Smooth muscle cell (in vitro differentiated cells): ENCODE data around the gene CAMTA1. TPM values are rescaled to one million over a fixed set of nuclear protein-coding genes. Genes with fewer than 3 reads are reported as not detected.

Experiments
- DNase-seq: peaks from one replicate; lab custom pipeline; 2025; ENCODE audit not compliant: unreplicated experiment; lab: John Stamatoyannopoulos, UW
- H2AFZ ChIP-seq: fragments of 200-600 bp; sonication (generic); 2 replicates; pipeline ENCODE4 v1.6.0; 2016; ENCODE audit warnings: antibody characterized with exemption, low read depth, mild to moderate bottlenecking
- H3F3A ChIP-seq: fragments of 200-600 bp; sonication (generic); 2 replicates; pipeline ENCODE4 v1.6.0; 2017; ENCODE audit warnings: antibody characterized with exemption, low read depth
- H3K27ac ChIP-seq: fragments of 200-600 bp; sonication (generic); 2 replicates; pipeline ENCODE4 v1.5.1; 2016; ENCODE audit warnings: low read depth, mild to moderate bottlenecking
- H3K27me3 ChIP-seq: fragments of 200-600 bp; sonication (generic); 2 replicates; pipeline ENCODE4 v1.6.1; 2016; ENCODE audit warnings: low read depth, mild to moderate bottlenecking
- H3K36me3 ChIP-seq: fragments of 200-600 bp; sonication (generic); 2 replicates; pipeline ENCODE4 v1.5.1; 2016; ENCODE audit warnings: low read depth
- H3K4me1 ChIP-seq: fragments of 200-600 bp; sonication (generic); 2 replicates; pipeline ENCODE4 v1.5.1; 2016; ENCODE audit warnings: low read depth
- H3K4me2 ChIP-seq: fragments of 200-600 bp; sonication (generic); 2 replicates; pipeline ENCODE4 v1.6.0; 2016; ENCODE audit warnings: mild to moderate bottlenecking
- H3K4me3 ChIP-seq: fragments of 200-600 bp; sonication (generic); 2 replicates; pipeline ENCODE4 v1.5.1; 2016; ENCODE audit warnings: mild to moderate bottlenecking
- H3K79me2 ChIP-seq: fragments of 200-600 bp; sonication (generic); 2 replicates; pipeline ENCODE4 v1.6.0; 2016; ENCODE audit warnings: low read depth, mild to moderate bottlenecking
- H3K9ac ChIP-seq: fragments of 200-600 bp; sonication (generic); 2 replicates; pipeline ENCODE4 v1.6.0; 2016; ENCODE audit warnings: low read depth
- H3K9me3 ChIP-seq: fragments of 200-600 bp; sonication (generic); replicated peaks from 2 replicates; pipeline ENCODE4 v1.5.1; 2016; ENCODE audit warnings: low read depth
- H4K20me1 ChIP-seq: fragments of 200-600 bp; sonication (generic); 2 replicates; pipeline ENCODE4 v1.6.0; 2016; ENCODE audit warnings: low read depth
- CTCF ChIP-seq: fragments of 200-600 bp; sonication (generic); IDR thresholded peaks from 2 replicates; pipeline ENCODE4 v1.5.1; 2017; ENCODE audit warnings: borderline replicate concordance, mild to moderate bottlenecking, antibody characterized with exemption; ENCODE audit not compliant: insufficient read depth, poor library complexity, severe bottlenecking
- WGBS: methylation state at CpG from one replicate; pipeline ENCODE4 v1.1.7; 2016; ENCODE audit warnings: low lambda C conversion rate; 5-methylcytosine and 5-hydroxymethylcytosine counted together
- polyA plus RNA-seq: library from polyadenylated mRNA; unstranded; fragments of >200 nt; fragmentation: Nextera tagmentation; extraction: Ambion mirVana; gene quantifications from 2 replicates; pipeline ENCODE4 v1.2.1, GENCODE V29; 2016
- total RNA-seq: library from RNA; depleted of rRNA; stranded (reverse); fragments of >200 nt; gene quantifications from 2 replicates; pipeline ENCODE4 v1.2.3, GENCODE V29; 2014

CAMTA1 gene
- total and polyA plus RNA-seq, 2 experiments from 2014 or later: 139 to 145 TPM

- Histone ChIP-seq H3K4me2 (no peak overlapping the region), H3F3A (no peaks in the 10 kb centered on the region), H3K9ac (no peak overlapping the region), H3K4me1 (no peaks in the 10 kb centered on the region), H3K36me3 (no peaks in the 10 kb centered on the region), H3K27ac (no peak overlapping the region), H3K79me2 (no peaks in the 10 kb centered on the region), H3K9me3 (no peaks in the 10 kb centered on the region), H3K27me3 (no peaks in the 10 kb centered on the region), H4K20me1 (no peaks in the 10 kb centered on the region), H3K4me3 (no peak overlapping the region), H2AFZ (no peak overlapping the region)
- DNase-seq: no peak
- WGBS: 84% methylated on average over 8 of the region's 8 CpGs
- no peak for TF ChIP-seq CTCF
Observed at GRCh38 chr1:7651203-7651602, 865.9 kb downstream of the CAMTA1 start.

GRCh38 chr1:7652061-7652460 is 866.8 kb downstream of the CAMTA1 start:
- WGBS: 80% methylated on average over 7 of the region's 7 CpGs
- no peaks in the 10 kb centered on the region for H3K27me3 ChIP-seq
- H4K20me1 ChIP-seq: no peaks in the 10 kb centered on the region
- H3K27ac ChIP-seq: no peak overlapping the region
- H3K79me2 ChIP-seq: no peaks in the 10 kb centered on the region
- H3K9ac ChIP-seq: no peak overlapping the region
- H3K9me3 ChIP-seq: no peaks in the 10 kb centered on the region
- H3K4me3 ChIP-seq: no peak overlapping the region
- no peaks in the 10 kb centered on the region for H3K4me1 ChIP-seq
- no peaks in the 10 kb centered on the region for H3K36me3 ChIP-seq
- H2AFZ ChIP-seq: no peak overlapping the region
- no peak for DNase-seq
- H3K4me2 ChIP-seq: no peak overlapping the region
- no peak for TF ChIP-seq CTCF
- no peaks in the 10 kb centered on the region for H3F3A ChIP-seq

GRCh38 chr1:7652515-7653098 is 867.4 kb downstream of the CAMTA1 start:
- no peak for TF ChIP-seq CTCF
- Histone ChIP-seq H3K4me2 (no peak overlapping the region), H3K79me2 (no peaks in the 10 kb centered on the region), H3K9ac (no peak overlapping the region), H3K36me3 (no peaks in the 10 kb centered on the region), H3F3A (no peaks in the 10 kb centered on the region), H3K27me3 (no peaks in the 10 kb centered on the region), H3K4me3 (no peak overlapping the region), H3K4me1 (no peaks in the 10 kb centered on the region), H4K20me1 (no peaks in the 10 kb centered on the region), H3K9me3 (no peaks in the 10 kb centered on the region), H3K27ac (no peak overlapping the region), H2AFZ (no peak overlapping the region)
- WGBS: 85% methylated on average over 11 of the region's 12 CpGs
- DNase-seq: no peak

DNA sequence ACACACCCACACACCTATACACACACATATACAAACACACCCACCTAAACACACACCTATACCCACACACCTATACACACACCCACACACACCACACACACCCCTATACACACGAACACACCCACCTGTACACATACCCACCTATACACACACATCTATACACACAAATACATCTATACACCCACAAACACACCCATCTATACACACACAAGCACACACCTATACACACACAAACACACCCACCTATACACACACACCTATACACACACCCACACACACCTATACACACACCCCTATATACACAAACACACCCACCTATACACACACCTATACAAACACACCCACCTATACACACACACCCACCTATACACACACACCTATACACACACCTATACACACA is 869.5 kb downstream of the CAMTA1 start:
- Histone ChIP-seq H3K27me3 (no peaks in the 10 kb centered on the region), H4K20me1 (no peaks in the 10 kb centered on the region), H3K9me3 (no peaks in the 10 kb centered on the region), H3K79me2 (no peaks in the 10 kb centered on the region), H3K4me3 (no peak overlapping the region), H3F3A (no peaks in the 10 kb centered on the region), H3K4me1 (no peaks in the 10 kb centered on the region), H3K27ac (no peak overlapping the region), H3K9ac (no peak overlapping the region), H3K36me3 (no peaks in the 10 kb centered on the region), H3K4me2 (no peak overlapping the region), H2AFZ (no peak overlapping the region)
- no peak for TF ChIP-seq CTCF
- DNase-seq: no peak
- 100% methylated on average over 1 of the region's 1 CpG for WGBS
